Astrocyte (in vitro differentiated cells and primary cell): ENCODE measurements around the gene PDE9A.

Experiments
- CTCF ChIP-seq: IDR thresholded peaks from 2 replicates; pipeline ENCODE4 v1.5.1; 2011; ENCODE audit warnings: low read depth, mild to moderate bottlenecking, inconsistent platforms, low read length, moderate library complexity; ENCODE audit not compliant: insufficient read depth
- EZH2 ChIP-seq: IDR thresholded peaks from 2 replicates; pipeline ENCODE4 v1.6.1; 2012; ENCODE audit warnings: mild to moderate bottlenecking, low read length, inconsistent platforms; ENCODE audit not compliant: insufficient read depth

- TF ChIP-seq CTCF: no peak
- TF ChIP-seq EZH2: no peak
Observed at GRCh38 chr21:42615924-42616323, 37.5 kb upstream of the PDE9A start.
